Astrocyte (in vitro differentiated cells and primary cell): ENCODE data around the gene POU2F1.

ENCODE experiments used
- EZH2 ChIP-seq: IDR thresholded peaks from 2 replicates; pipeline ENCODE4 v1.6.1; 2012; ENCODE audit warnings: mild to moderate bottlenecking, low read length, inconsistent platforms; ENCODE audit not compliant: insufficient read depth
- TF ChIP-seq, protein P1 (sequence below): IDR thresholded peaks from 2 replicates; pipeline ENCODE4 v1.5.1; 2011; ENCODE audit warnings: low read depth, mild to moderate bottlenecking, inconsistent platforms, low read length, moderate library complexity; ENCODE audit not compliant: insufficient read depth

DNA sequence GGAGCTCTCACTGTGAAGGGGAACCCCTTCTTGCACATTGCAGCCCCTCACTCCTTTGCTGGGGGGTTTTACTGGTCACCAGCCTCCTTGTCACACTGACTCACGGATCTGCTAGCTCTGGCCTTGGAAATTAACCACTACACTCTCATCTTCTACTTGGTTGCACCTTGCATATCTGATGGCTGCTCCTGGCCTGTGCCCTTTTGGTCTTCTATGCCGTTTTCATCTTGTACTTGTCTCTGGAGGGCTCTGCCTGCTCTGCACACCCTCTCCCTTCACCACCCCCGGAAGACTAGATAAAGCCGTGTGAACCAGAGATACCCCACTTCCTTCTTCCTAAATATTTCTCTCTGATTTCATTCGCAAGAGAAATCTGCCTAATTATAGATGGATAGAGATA is 253.1 kb downstream of the POU2F1 start:
- TF ChIP-seq, protein P1, sequence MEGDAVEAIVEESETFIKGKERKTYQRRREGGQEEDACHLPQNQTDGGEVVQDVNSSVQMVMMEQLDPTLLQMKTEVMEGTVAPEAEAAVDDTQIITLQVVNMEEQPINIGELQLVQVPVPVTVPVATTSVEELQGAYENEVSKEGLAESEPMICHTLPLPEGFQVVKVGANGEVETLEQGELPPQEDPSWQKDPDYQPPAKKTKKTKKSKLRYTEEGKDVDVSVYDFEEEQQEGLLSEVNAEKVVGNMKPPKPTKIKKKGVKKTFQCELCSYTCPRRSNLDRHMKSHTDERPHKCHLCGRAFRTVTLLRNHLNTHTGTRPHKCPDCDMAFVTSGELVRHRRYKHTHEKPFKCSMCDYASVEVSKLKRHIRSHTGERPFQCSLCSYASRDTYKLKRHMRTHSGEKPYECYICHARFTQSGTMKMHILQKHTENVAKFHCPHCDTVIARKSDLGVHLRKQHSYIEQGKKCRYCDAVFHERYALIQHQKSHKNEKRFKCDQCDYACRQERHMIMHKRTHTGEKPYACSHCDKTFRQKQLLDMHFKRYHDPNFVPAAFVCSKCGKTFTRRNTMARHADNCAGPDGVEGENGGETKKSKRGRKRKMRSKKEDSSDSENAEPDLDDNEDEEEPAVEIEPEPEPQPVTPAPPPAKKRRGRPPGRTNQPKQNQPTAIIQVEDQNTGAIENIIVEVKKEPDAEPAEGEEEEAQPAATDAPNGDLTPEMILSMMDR, result no peak
- no peak for TF ChIP-seq EZH2
